Measurements from ENCODE around the gene CD2AP. TPM values are rescaled to one million over a fixed set of nuclear protein-coding genes. Genes with fewer than 3 reads are reported as not detected.
"Not testable (repeated sequence)": the region's sequence is repeated elsewhere in the genome, so short reads cannot be mapped to it uniquely, and the experiment has no call there.

Gene CD2AP
- total and polyA plus RNA-seq, 2 experiments from 2014 or later = 13.2 to 22.8 TPM

- DNase-seq = no peak
- TF ChIP-seq EZH2 (IDR thresholded peaks at IDR 0.05; ENCODE audit: insufficient read depth, poor library complexity, severe bottlenecking) = no peak
- TF ChIP-seq EZH2phosphoT487 (IDR thresholded peaks at IDR 0.05; ENCODE audit: insufficient read depth, low read depth) = no peak
- H3K9ac ChIP-seq = no peak overlapping the region
- H3K79me2 ChIP-seq (ENCODE audit: insufficient read depth) = no peaks in the 10 kb centered on the region
- in situ Hi-C loops (cut with MboI) = no loop called here
- no peak overlapping the region for H3K4me3 ChIP-seq
- H2AFZ ChIP-seq = no peak overlapping the region
- H3K9me3 ChIP-seq (ENCODE audit: low read depth) = no peaks in the 10 kb centered on the region
- no peak overlapping the region for H3K27ac ChIP-seq
- H3K9me2 ChIP-seq (ENCODE audit: insufficient read depth) = no peaks in the 10 kb centered on the region
- H3F3A ChIP-seq (ENCODE audit: insufficient read depth) = no peaks in the 10 kb centered on the region
- no peaks in the 10 kb centered on the region for H3K4me1 ChIP-seq (ENCODE audit: insufficient read depth)
- no peaks in the 10 kb centered on the region for H3K36me3 ChIP-seq (ENCODE audit: low read depth)
- no peaks in the 10 kb centered on the region for H4K20me1 ChIP-seq (ENCODE audit: insufficient read depth)
- no peak overlapping the region for H3K4me2 ChIP-seq (ENCODE audit: unreplicated experiment)
- H3K27me3 ChIP-seq (replicated peaks; ENCODE audit: insufficient read depth) = peaks cover 13% of the 10 kb centered on the region
- WGBS, 2 experiments (ENCODE audit: low coverage in 1 of 2, low lambda C conversion rate in 2 of 2, missing lambda C conversion rate in 2 of 2) = 8 to 11% methylated on average over 2 of the region's 2 CpGs
Observed at GRCh38 chr6:47439348-47439668, 38.3 kb upstream of the CD2AP start.

- Histone ChIP-seq H3K79me2 (ENCODE audit: insufficient read depth) (no peaks in the 10 kb centered on the region), H3K9ac (no peak overlapping the region), H3K9me2 (ENCODE audit: insufficient read depth) (no peaks in the 10 kb centered on the region), H3K4me1 (ENCODE audit: insufficient read depth) (no peaks in the 10 kb centered on the region), H2AFZ (no peak overlapping the region), H3F3A (ENCODE audit: insufficient read depth) (no peaks in the 10 kb centered on the region), H3K27ac (no peak overlapping the region), H3K4me2 (ENCODE audit: unreplicated experiment) (no peak overlapping the region), H3K4me3 (no peak overlapping the region), H3K27me3 (replicated peaks; ENCODE audit: insufficient read depth) (peaks cover 13% of the 10 kb centered on the region), H3K36me3 (ENCODE audit: low read depth) (no peaks in the 10 kb centered on the region), H4K20me1 (ENCODE audit: insufficient read depth) (no peaks in the 10 kb centered on the region), H3K9me3 (ENCODE audit: low read depth) (no peaks in the 10 kb centered on the region)
- TF ChIP-seq EZH2phosphoT487 (IDR thresholded peaks at IDR 0.05; ENCODE audit: insufficient read depth, low read depth) (no peak), EZH2 (IDR thresholded peaks at IDR 0.05; ENCODE audit: insufficient read depth, poor library complexity, severe bottlenecking) (no peak)
- no peak for DNase-seq
- in situ Hi-C loops (cut with MboI) = no loop called here
- WGBS, 2 experiments (ENCODE audit: low coverage in 1 of 2, low lambda C conversion rate in 2 of 2, missing lambda C conversion rate in 2 of 2) = 77 to 80% methylated on average over 3 of the region's 3 CpGs
Observed at GRCh38 chr6:47440719-47441118, 36.9 kb upstream of the CD2AP start.

GRCh38 chr6:47444964-47445363 lies 32.6 kb upstream of the CD2AP start:
- in situ Hi-C loops (cut with MboI); H2AFZ ChIP-seq; H3K27ac ChIP-seq; H4K20me1 ChIP-seq (ENCODE audit: insufficient read depth); H3K4me3 ChIP-seq; H3K9ac ChIP-seq; H3F3A ChIP-seq (ENCODE audit: insufficient read depth); H3K36me3 ChIP-seq (ENCODE audit: low read depth); H3K79me2 ChIP-seq (ENCODE audit: insufficient read depth); H3K4me1 ChIP-seq (ENCODE audit: insufficient read depth); H3K9me2 ChIP-seq (ENCODE audit: insufficient read depth); H3K9me3 ChIP-seq (ENCODE audit: low read depth); H3K27me3 ChIP-seq (replicated peaks; ENCODE audit: insufficient read depth); DNase-seq; H3K4me2 ChIP-seq (ENCODE audit: unreplicated experiment): not testable (repeated sequence)
- WGBS, 2 experiments (ENCODE audit: low coverage in 1 of 2, low lambda C conversion rate in 2 of 2, missing lambda C conversion rate in 2 of 2) = 62 to 67% methylated on average over 3 of the region's 3 CpGs

- Histone ChIP-seq H3K9me3 (ENCODE audit: low read depth) (no peaks in the 10 kb centered on the region), H3K9me2 (ENCODE audit: insufficient read depth) (no peaks in the 10 kb centered on the region), H2AFZ (no peak overlapping the region), H3K4me2 (ENCODE audit: unreplicated experiment) (no peak overlapping the region), H3K4me3 (no peak overlapping the region), H3K27me3 (replicated peaks; ENCODE audit: insufficient read depth) (no peaks in the 10 kb centered on the region), H3K4me1 (ENCODE audit: insufficient read depth) (no peaks in the 10 kb centered on the region), H3K27ac (no peak overlapping the region), H3F3A (ENCODE audit: insufficient read depth) (no peaks in the 10 kb centered on the region), H3K79me2 (ENCODE audit: insufficient read depth) (no peaks in the 10 kb centered on the region), H3K9ac (no peak overlapping the region), H4K20me1 (ENCODE audit: insufficient read depth) (no peaks in the 10 kb centered on the region), H3K36me3 (ENCODE audit: low read depth) (no peaks in the 10 kb centered on the region)
- TF ChIP-seq EZH2 (IDR thresholded peaks at IDR 0.05; ENCODE audit: insufficient read depth, poor library complexity, severe bottlenecking) (no peak), EZH2phosphoT487 (IDR thresholded peaks at IDR 0.05; ENCODE audit: insufficient read depth, low read depth) (no peak)
- WGBS, 2 experiments (ENCODE audit: low coverage in 1 of 2, low lambda C conversion rate in 2 of 2, missing lambda C conversion rate in 2 of 2) = 7% methylated on average over 3 of the region's 3 CpGs
- DNase-seq = no peak
- in situ Hi-C loops (cut with MboI) = no loop called here
Observed at GRCh38 chr6:47446669-47447330, 30.8 kb upstream of the CD2AP start.

GRCh38 chr6:47447722-47448121 lies 29.9 kb upstream of the CD2AP start:
- Histone ChIP-seq H3K4me2 (ENCODE audit: unreplicated experiment) (no peak overlapping the region), H2AFZ (no peak overlapping the region), H3K9ac (no peak overlapping the region), H3K9me2 (ENCODE audit: insufficient read depth) (no peaks in the 10 kb centered on the region), H3K27ac (no peak overlapping the region), H3F3A (ENCODE audit: insufficient read depth) (no peaks in the 10 kb centered on the region), H3K36me3 (ENCODE audit: low read depth) (no peaks in the 10 kb centered on the region), H3K4me1 (ENCODE audit: insufficient read depth) (no peaks in the 10 kb centered on the region), H3K27me3 (replicated peaks; ENCODE audit: insufficient read depth) (no peaks in the 10 kb centered on the region), H3K9me3 (ENCODE audit: low read depth) (no peaks in the 10 kb centered on the region), H3K4me3 (no peak overlapping the region), H3K79me2 (ENCODE audit: insufficient read depth) (no peaks in the 10 kb centered on the region), H4K20me1 (ENCODE audit: insufficient read depth) (no peaks in the 10 kb centered on the region)
- DNase-seq = no peak
- in situ Hi-C loops (cut with MboI) = no loop called here
- TF ChIP-seq EZH2 (IDR thresholded peaks at IDR 0.05; ENCODE audit: insufficient read depth, poor library complexity, severe bottlenecking) = no peak
- no peak for TF ChIP-seq EZH2phosphoT487 (IDR thresholded peaks at IDR 0.05; ENCODE audit: insufficient read depth, low read depth)
- 58 to 61% methylated on average over 1 of the region's 1 CpG for WGBS, 2 experiments (ENCODE audit: low coverage in 1 of 2, low lambda C conversion rate in 2 of 2, missing lambda C conversion rate in 2 of 2)
